Stimulated activated CD8-positive, alpha-beta memory T cell treated with anti-CD3 and anti-CD28 coated beads, Interleukin-15, amount 100 ng/mL, for 24 hours (primary cell): ENCODE measurements around the gene HCN2.

ENCODE experiments used
- DNase-seq: peaks from one replicate; pipeline ENCODE4 v3.0.0-alpha.2; 2020; ENCODE audit warnings: low read depth

Gene HCN2

DNA sequence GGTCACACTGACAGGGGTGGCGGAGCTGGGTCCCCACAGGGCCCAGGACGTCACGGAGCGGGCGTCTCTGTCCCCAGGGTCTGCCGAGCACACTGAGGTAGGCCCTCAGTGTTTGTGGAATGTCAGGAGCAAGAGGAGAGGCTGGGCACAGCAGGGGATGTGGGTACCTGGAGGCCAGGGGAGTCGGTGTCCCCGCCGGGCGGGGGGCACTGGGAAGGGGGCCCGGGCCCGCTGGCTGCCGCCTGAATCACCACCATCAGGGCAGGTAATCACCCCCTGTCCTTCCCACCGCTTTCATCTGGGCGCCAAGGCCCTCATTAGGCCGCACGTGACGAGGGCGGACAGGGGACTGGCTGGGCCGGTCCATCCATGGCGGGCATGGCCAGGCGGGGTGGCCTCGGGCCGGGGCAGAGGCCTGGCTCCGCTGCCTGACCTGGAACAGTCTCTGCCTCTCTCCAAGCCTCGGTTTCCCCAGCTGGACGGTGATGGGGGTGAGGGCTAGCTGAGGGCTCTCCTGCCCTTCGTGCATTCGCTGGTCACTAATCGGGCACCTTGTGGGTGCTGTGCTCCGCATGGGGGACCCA is 51.0 kb downstream of the HCN2 start:
- DNase-seq = no peak

GRCh38 chr19:641702-642101 is 52.0 kb downstream of the HCN2 start:
- no peak for DNase-seq

DNA sequence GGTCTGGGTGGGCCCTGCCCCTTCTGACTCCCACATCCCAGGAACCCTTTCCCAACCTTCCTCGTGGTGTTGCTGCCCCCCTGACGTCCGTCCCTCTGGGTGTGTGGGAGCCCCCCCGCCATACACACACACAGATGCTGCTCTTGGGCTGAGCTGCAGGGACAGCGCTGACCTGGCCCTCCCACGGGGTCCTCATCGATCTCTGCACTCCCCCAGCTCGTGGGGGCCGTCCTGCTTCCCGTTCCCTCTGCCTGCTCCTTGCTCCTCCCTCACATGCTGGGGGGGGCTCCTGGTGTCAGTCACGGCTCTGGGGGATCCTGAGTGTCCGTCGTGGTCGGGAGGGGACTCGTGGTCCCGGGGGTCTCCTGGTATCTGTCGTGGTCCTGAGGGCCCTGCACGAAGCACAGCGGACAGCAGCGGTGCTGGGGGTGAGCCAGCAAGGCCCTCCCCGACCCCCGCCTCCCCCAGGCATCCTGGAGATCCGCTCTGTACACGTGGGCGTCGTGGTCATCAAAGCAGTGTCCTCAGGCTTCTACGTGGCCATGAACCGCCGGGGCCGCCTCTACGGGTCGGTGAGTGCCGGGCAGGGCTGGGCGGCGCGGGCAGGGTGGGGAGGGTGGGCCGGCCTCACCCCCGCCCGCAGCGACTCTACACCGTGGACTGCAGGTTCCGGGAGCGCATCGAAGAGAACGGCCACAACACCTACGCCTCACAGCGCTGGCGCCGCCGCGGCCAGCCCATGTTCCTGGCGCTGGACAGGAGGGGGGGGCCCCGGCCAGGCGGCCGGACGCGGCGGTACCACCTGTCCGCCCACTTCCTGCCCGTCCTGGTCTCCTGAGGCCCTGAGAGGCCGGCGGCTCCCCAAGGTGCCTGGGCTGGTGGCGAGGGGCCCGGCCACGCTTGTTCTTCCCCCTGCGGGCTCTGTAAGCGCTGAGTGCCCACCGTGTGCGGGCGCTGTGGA is 53.4 kb downstream of the HCN2 start:
- DNase-seq = no peak

DNA sequence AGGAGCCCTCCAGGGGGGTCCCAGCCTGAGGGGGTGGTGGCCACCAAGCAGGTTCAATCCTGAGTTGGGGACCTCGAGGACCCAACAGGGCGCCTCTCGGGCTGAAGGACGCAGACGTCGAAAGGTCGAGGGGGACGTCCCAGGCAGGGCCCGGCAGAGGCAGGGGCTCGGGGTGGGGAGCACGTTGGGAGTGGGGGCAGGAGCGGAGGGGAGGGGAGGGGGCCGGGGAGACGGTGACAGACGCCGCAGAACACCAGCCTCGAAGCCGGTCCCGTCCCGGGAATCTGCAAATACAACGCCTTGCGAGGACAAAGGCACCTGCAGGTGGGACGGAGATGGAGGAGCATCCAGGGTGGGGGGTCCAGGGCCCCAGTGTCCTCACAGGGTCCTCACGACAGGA is 54.1 kb downstream of the HCN2 start:
- no peak for DNase-seq

- no peak for DNase-seq
Measured at GRCh38 chr19:644363-644762, 54.7 kb downstream of the HCN2 start.

GRCh38 chr19:644789-645188 is 55.1 kb downstream of the HCN2 start:
- no peak for DNase-seq

DNA sequence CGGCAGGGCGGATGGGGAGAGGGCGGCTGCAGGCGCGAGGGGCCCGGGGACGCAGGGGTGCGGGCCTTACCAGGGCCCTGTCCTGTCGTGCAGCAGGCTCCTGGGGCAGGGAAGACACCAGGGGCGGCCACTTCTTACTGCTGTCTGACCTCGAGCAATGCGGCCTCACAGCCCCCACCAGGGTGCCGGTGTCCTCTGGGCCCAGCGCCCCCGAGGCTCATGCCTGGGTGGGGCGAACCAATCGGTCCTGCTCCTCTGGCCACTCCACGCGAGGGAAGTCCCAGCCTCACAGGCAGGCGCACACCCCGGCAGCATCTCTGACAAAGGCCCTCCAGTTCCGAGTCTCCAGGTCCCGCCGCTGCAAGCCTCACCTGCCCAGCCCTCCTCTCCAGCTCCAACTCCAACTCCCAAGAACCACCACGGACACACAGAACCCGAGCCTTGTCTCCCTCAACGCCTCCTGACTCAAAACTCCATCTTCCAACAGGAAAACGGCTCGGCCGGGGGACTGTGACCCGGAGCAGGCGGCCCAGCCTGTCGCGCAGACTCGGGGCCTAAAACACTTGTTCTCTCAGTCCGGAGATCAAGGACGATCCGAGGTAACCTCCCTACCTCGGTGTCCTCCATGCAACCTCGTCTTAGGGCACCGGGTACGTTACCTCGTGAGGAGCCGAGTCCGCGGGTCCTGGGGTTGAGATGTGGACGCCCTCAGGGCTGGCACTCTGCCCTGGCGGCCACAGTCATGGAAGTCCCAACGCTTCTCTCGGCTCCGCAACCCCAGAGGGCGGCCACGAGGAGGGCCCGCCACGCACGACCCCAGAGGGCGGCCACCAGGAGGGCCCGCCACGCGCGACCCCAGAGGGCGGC is 56.5 kb downstream of the HCN2 start:
- DNase-seq = no peak

DNA sequence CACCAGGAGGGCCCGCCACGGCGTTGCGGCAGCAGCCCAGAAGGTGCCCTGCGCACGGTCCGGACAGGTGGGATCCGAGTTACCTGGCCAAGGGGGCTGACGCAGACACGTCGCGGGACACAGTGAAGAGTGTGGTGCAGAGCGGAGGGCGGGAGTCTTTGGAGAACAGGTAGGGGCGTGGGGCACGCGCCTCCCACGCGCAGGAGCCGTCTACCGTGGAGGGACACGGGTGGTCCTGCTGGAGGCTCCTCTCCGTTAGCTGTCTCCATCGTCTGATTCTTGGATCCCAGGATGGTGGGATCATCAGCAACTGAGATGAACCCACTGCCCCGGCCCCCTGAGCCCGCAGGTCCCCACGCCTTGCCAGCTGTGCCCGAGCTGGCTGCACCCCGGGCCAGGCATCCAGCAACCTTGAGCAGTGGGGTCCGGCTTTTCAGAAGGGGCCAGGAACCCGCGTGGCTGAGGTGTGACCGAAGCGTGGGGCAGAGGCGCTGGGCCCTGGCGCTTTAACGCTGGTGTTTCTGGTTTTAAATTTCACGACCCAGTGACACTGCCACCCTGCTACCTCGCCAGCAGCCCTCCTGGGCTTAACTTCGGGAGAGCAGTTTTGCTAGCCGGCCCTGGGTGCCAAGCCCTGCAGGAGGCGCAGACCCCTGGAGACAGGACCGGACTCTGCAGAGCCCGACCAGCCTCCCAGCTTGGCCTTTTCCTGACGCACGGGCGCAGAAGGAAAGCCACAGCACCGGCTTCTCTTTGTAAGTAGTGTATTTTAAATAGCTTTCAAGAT is 57.3 kb downstream of the HCN2 start:
- DNase-seq = no peak

DNA sequence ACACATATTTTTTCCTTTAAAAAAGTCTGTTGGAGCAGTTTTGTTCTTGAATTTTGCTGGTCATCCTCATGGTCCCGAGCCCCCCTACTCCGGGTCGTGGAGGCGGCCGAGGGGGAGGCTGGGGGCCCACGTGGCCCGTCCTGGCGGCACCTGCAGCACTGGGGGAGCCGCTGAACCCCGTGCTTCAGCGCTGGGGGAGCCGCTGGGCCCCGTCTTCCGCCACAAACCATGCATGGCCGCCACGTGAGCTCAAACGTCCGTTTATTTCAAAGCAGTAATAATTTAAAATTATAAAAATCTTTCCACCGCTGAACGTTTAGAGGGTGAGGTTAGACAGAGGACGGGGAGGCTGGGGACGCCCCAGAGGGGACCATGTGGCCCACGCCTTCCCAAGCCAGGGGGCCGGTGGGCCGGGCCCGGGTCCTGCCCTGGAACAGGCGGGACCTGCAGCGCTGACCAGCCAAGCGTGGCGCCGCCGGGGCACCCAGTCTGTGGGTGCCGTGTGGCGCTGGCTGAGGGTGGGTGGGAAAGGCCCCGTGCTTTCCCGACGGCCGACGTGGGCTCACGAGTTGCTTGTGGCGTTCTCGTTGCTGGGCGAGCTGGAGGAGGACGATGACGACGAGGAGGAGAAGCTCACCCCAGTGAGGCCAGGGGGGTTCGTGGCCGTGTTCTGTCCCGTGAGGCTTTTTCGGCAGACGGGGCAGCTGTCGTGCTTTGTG is 58.0 kb downstream of the HCN2 start:
- no peak for DNase-seq

- no peak for DNase-seq
Measured at GRCh38 chr19:648305-648704, 58.6 kb downstream of the HCN2 start.

GRCh38 chr19:648904-649801 is 59.5 kb downstream of the HCN2 start:
- DNase-seq = no peak

DNA sequence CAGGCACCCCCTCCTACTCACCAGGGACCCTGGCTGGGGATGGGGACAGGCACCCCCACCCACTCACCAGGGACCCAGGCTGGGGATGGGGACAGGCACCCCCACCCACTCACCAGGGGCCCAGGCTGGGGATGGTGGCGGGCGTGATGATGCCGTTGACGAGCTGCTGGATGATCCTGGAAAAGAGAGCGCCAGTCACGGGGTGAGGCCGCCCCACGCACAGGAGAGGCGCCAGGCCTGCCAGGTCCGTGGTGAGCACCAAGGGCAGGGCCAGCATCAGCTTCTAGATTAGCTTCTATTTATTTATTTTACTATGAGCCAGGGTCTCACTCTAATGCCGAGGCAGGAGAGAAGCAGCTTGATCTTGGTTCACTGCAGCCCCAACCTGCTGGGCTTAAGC is 60.4 kb downstream of the HCN2 start:
- DNase-seq = no peak

- no peak for DNase-seq
Measured at GRCh38 chr19:651114-651818, 61.6 kb downstream of the HCN2 start.

DNA sequence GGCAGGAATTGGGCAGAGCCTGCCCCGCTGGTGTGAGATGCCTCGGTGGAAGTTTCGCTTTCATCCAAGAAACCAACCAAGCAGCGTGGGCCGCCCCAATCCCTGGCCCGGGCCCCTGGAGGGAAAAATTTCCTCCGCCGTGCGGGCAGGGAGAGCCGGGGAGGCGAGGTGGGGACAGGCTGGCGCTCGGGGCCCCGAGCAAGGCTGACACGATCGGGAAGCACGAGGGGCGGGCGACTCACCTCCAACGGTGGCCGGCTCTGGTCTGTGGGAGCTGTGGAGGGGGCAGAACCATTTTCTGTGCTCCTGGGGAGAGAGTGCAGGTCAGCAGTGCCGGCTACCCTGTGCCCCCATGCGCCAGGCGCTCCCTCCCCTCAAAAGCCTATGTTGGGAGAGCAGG is 62.3 kb downstream of the HCN2 start:
- DNase-seq = no peak

- DNase-seq = no peak
Measured at GRCh38 chr19:652467-653389, 63.0 kb downstream of the HCN2 start.

- no peak for DNase-seq
Measured at GRCh38 chr19:653425-653824, 63.7 kb downstream of the HCN2 start.

DNA sequence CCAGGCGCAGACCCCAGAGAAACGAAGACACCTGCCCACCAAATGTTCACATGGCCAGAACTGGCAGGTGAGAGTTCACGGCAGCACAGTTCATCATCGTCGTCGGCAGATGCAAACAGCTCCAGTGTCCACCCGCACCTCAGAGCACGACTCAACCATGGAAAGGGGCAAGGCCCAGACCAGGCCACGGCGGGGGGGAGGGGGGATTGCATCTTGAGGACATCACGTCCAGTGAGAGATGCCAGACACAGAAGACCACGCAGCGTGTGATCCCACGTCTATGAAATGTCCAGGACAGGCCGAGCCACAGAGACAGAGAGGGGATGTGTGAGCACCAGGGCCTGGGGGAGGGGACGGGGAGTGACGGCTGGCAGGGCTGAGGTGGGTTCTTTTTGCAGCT is 66.0 kb downstream of the HCN2 start:
- no peak for DNase-seq
